Hippocampal formation (tissue), 2 donors: ENCODE measurements around the gene NUB1.

ENCODE experiments used
- DNase-seq, 2 donors: peaks; one replicate each; lab custom pipeline; 2025; lab: John Stamatoyannopoulos, UW

The NUB1 gene

DNA sequence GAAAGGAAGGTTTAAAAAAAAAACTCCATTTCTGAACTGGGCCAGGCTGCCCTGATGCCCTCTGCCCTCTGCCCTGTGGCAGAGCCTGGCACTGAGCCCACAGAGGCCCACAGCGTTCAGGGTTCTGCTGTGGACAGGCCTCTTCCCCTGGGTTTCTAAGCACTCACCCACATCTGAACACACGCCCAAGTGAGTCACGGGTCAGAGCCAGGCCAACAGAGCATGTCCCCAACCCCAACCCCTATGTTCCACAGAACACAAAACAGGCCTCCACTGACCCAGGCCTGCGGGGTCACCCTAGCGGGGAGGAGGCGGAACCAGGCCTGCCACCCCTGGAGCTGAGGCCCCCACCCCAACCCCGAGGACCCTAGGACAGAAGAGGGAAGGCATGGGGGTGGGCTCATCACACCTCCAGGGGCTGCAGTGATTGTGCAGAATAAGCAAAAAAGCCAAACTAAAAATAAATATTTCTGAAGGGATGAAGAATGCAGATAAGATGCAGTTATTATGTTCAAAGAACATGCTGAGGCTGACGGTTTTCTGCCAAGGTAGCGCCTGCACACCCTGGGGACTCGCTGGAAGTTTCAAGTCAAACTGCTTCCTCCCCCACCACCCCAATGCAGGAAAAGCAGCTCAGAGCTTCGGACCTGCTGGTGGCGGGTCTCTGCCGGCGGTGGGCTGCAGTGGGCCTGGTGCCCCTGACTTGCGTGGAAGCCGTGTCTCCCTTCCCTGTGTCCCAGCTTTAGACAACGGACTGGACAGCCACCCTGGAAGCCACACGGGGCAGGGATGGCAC, 62.8 kb downstream of the NUB1 start:
- DNase-seq = no peak

DNA sequence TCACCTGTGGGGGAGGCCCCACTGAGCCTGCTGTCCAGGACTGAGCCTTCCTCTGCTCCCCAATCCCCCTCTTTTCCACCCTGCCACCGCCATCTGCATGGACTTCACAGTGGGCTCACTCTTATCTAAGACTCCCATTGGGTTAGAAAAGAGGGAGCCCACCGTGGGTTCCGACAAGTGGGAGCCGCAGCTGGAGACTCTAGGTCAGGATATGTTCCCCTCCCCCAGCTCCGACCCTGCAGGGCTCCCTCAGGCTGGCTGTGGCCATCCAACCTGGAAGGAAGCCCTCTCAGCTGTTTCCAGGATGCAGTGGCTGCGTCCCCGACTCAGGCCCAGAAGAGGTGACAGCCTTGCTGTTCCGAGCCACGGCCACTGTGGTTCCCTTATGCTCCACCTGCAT, 63.4 kb downstream of the NUB1 start:
- no peak for DNase-seq

DNA sequence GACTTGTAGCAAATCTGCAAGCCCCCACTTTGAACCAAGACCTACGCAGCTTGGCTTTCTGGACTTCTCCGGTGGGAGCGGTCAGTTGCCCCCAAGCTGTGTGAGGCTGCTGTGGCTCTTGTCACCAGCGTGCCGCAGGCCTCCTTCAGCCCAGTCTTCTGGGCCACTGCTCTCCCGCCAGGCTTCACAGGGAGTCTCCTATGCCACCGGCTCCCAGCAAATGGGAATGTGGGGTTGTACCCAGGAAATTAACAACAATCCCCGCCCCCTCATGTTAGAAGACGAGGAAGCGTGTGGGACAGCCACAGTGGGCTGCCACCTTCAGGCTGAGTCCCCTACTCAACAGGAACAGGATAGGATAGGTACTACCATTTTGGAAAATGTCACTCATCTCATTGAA, 64.0 kb downstream of the NUB1 start:
- no peak for DNase-seq

DNA sequence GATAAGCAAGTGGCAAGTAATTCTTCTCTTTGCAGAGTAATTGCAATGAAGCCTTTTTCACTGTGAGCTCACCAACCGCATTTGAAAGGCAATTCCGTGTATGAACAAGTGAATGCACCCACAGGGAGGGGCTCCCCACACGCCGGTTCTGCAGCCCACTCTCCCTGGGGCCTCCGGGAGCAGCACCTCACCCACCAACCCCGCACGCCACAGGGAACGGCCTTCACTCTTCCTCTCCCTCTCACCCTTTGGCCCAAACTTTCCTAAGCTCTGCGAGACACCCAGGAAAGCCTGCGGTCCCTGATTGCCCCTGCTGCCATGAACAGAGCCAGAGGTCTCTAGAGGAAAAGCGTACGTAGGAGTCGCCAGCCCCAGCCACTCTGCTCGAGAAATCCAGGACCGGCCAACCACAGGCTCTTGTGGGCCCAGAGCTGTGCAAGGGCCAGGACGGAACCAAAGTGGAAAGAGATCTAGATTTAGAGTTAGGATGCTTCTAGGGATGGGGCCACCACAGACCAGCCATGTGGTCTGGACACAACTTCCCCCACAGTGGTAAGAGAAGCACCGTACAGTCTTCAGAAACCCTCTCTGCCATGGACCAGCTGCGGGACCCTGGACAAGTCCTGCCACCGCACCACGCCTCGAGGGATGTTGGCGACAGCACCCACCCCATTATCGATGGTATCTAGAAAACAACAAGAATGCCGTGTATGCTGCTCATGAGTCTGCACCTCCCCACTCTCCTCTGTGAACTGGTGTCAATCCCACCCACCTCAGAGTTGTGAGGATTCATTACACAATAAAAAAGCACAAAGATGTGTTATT, 64.7 kb downstream of the NUB1 start:
- DNase-seq = no peak

DNA sequence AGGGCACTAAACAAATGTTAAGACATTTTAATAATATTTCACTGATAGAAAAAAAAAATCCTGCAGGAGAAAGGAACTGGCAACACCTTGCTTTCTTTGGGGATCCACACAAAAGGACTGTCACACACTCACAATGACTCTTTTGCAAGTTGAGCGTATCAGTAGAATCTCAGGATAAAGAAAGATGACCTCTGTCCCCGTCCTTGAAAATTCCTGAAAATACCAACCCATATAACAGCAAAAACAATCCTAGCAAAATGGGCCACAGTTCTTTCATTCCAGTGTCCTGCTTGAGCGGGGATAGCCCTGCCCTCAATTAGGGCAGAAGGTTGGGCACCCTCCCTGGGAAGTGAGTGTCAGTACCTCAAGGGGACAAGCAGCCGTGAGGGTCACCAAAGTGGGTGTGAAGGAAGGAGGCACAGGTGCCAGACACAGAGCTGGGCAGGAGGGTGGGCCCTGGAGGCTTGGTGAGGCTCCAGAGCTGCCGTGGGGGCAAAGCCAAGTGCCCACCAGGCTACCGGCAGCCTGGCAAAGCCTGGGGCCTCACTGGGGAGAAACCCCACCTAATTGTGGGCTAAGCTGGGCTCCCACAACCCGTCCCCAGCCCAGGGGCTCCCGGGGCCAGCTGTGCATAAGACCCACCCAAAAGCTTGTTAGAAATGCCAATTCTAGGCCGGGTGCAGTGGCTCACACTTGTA, 65.4 kb downstream of the NUB1 start:
- DNase-seq = no peak

DNA sequence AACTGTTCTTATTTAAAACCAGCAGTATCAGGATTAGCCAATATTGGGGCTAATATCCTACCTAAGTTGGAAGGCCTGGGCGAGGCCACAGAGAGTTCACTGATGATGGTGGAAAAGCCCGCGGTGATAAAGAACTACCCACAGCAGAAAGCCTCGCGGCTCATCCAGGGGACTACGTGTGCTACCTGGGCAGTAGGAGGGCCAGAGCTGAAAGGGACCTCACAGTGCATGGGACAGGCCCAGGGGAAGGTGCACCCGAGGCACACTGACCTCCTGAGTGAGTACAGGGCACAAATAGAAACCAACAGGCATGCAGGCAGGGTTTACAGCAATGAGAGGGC, 66.9 kb downstream of the NUB1 start:
- no peak for DNase-seq

DNA sequence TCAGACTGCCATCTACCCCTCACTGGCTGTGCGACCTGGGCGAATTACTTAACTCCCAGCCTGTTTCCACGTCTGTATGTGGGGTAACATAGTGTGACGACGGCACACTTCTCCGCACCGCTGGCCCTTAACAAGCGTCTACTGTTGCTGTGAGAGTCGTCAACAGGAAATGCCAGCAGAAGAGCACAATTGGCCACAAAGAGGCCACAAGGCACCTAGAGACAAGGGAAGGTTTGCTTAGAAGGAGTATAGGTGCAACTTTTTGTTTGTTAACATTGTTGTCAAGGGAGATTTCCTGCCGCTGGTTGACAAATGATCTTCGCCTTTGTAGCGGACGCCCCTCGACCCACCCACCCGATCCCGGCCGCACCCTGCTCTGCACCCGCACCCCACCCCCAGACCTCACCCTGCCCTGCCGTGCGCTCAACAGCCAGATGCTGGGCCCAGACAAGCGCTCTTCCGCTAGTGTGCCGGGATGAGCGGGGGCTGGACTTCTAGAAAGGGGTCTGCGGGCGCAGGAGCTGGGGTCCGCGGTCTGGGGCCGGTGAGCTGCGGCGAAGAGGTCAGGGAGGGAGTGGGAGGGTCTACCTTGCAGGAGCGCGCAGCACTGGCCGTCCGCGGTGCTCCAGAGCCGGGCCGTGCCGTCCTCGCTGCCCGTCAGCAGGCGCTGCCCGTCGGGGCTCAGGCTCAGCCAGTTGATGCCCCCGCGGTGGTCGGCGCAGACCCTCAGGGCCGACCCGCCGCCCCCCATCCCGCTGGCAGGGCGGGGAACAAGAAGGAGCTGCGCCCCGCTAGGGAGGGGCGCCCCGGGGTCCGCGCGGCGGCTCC, 67.4 kb downstream of the NUB1 start:
- DNase-seq = no peak

DNA sequence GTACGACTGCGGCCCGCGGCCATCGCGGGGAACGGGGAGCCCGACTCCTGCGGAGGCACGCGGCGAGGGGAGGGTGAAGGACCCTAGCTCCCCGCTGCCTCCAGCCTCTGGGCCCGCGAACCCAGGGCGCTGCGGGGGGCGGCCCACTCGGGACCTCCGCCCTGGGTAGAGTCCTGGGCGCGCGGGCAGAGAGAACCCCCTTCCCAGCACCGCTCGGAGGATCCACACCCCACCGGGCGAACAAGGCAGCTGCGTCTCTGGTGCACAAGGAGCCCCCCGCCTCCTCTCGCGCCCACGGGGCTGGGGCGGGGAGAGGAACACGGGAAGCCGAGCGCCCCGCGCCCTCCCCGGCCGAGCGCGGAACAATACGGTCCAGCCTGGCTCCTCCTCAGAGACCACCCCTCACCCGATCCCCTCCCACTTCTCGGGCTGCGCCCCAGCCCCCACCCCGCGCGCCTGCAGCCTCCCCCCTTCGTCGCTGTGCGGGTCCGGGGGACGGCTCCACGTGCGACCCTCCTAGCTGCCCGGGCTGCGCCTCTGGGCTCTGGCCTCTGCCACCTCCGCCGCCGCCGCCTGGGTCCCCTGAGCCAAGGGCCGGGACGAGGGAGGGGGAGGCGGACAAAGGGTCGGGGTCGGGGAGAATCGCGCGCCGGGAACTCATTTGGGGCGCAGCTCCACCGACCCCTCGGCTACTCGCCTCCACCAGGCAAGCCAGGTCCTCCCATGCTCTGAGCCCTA, 68.2 kb downstream of the NUB1 start, which contains the start of gene WDR86:
Gene WDR86 (minus strand): TSS at position 372 of the 738 bp plus-strand sequence. CDS start 449 bp downstream, outside the sequence.
- no peak for DNase-seq

DNA sequence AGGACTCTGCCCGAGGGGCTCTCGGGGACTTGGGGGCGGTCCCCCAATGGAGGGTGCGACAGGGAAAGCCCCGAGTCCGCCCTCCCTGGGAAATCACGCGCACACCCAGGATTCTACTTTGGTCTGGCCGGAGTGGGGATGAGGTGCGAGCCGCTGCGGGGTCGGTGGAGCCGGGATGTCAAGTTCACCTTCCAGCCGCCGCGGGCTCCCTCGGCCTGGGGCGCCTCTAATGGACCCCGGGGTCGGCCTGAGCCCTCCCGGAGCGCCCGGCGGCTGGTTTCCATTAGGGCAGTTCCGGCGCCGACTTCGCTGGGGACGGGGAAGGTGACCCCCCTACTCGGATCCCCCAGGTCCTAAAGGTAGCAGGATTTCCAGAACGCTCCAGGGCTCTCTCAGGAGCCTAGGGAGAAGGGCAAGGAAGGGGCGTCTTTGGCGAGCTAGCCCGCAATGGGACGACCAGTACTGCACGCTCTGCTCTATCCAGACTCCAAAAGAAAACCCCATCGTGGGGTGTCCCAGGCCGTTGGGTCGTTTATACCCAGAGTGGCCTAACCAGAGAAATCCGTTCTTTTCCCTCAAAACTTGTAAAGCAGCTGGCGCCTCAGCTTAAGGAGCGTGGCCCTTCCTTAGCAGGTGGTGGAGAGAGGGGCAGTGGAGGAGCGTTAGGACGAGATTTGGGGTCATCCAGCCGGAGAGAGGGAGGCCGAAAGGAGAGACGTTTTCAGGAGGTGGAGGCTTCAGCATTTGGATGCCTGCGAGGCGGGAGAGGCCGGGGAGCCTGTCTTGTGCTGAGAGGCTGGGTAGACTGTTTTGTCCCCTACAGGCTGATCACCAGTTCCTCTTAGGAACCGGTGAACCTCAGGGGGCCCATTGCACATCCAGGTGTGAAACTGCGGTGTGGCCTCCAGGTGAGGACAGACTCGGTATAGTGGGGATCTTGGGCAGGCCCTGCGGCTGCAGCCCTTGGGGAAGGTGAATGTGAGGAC, 69.1 kb downstream of the NUB1 start:
- no peak for DNase-seq

DNA sequence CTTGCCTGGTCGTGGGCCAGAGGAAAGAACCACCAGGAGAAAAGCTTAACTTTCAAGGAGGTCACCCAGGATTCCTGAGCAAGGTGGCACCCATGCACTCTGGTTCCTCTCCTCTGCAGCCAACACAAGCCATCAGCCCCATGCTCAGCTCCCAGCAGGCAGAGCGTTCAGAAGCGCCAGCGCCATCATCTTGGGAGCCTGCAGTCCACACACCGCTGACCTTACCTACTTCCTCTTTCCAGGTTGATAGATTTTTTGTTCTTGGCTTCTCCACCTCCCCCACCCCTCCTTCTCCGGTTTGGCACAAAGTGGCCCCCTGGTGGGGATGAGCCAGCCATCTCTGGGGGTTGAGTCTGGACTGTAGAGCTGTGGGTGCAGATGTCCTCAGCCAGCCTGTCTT, 69.9 kb downstream of the NUB1 start:
- DNase-seq = no peak

DNA sequence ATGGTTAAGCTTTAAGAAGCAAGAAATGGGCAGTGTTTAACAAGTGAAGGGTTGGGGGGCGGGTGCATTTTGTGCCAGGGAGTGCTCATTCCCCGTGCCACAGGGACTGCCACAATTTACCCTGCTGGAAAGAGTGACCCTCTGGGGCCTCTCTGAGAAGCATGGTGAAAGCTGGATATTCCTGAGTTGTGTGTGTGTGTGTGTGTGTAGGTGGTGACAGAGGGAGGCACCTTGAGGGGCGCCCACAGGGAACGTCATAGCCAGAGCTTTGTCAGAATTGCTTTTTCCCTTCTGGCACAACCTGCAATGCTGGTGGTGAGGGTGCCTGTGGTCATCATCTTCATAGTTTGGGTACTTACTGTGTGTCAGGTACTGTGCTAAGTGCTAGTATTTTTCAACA, 70.7 kb downstream of the NUB1 start:
- no peak for DNase-seq

DNA sequence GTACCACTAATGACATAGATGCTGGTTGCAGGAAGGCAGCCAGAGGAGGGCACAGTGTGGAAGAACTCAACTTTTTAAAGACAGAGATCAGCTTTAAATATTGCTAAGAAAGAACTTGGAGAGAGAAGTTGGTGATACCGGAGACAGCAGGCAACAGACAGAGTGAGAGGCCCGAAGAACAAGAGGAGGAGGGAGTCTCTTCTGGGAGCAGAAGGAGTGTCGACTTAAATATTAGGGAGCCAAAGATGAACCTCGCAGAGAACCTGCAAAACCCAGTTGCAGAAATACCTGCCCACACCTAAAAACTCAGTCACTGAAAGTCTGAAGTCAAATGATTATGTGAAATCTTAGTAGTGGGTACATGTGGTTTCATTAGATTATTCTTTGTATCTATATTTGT, 71.6 kb downstream of the NUB1 start:
- DNase-seq = no peak

DNA sequence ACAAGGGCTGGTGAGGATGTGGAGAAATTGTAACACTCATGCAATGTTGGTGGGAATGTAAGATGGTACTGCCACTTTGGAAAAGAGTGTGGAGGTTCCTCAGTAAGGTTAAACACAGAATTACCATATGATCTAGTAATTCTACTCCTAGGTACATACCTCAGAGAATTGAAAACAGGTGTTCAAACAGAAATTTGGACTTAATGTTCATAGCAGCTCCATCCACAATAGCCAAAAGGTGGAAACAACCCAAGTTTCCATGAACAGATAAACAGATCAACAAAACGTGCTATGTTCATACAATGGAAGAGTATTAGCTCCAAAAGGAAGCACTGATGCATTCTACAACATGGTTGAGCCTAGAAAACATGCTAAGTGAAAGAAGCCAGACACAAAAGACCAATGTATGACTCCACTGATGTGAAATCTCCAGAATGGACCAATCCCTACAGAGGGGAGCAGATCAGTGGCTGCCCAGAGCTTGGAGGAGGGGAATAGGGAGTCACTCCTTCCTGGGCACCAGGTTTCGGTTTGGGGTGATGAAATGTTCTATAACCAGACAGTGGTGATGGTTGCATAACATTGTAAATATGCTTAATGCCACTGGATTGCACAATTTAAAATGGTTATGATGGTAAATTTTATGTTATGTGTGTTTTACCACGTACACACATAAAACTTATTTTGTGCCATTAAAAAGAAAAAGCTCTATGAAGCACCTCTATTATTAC, 73.9 kb downstream of the NUB1 start:
- no peak for DNase-seq

DNA sequence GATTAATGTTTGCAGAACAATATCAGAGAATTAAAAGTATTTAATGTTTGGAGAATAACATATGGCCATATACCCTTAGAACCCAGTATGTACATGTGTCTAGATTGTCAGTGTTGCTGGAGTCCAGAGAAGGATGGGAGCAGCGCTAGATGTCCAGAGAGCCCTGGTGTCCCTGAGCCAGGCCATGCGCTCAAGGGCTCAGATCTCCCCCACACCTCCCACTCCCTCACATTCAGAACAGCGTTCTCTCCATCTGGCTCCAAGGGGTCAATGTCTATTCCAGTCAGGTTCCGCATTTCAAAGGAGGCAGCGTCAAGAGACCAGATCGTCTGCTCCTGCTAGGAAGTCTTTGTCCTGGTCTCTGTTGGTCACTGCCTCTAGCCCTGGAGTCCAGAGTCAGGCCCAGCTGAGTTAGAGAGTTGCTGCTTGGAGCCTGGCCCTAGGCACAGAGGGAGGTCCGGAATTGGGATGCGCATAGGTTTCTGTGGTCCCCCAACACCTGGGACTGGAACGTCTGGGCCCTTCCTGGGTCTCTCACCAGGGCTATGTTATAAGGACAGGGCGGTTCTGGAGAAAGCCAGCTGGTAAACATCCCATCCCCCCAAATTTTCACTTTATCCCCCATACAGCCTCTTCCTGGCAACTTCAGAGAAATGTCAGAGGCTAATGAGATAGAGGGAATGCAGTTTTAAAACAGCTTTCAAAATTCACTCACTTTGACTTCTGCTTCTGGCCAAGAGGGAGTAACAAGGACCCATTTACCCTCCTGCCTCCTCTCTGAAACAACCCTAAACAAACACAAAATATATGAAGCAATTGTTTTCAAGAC, 74.7 kb downstream of the NUB1 start:
- no peak for DNase-seq

DNA sequence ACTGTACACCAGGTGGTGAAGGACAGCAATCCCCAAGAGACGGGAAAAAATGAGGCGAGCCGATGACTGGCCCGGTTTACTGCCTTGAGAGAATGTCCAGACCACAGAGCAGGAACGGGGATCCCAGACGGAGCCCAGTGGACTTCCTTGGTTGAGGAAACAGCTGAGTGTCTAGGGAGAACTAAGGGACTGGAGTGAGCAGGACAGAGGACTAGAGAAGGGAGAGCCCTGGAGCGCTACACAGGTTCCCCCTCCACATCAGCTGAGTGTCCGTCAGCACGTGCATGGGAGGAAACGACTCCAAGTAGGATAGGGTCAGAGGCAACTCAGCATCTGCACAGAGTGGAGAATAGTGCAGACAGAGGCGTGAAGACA, 75.3 kb downstream of the NUB1 start:
- no peak for DNase-seq

DNA sequence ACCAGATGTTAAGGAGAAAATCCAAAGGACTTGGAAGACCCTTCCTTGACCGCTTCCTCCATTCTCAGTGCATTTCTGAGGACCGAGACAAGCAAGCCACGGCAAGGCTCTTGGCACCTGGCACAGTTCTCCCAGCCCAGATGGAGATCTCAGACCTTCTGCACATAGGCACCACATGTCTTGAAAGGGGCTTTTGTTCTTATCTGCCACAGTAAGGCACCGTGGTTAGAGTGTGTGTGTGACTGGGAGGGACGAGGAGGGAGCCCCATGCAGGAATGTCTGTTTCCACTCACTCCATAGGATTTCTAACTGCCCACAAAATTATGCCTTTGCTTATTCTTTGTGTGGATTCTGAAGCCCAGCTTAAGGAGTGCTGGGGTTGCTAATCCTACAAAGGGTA, 78.5 kb downstream of the NUB1 start:
- DNase-seq = no peak

DNA sequence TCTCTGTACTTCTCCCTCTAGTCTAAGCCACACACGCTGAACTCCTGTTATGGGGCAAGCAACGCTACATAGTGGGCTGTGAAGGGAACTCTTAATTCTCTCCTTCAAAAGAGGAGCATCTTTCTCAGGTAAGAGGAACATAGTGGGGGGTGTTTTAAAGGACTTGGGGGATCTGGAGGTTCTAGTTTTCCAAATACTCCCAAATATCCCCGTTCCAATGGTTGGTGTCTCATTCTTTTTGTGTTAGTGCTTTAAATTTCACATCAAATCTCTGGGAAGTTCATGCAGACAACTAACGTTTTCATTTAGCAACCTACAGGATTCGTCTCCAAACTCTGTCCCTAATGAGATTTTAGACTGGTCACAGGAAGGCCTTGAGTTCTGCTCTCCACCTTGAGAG, 80.6 kb downstream of the NUB1 start:
- no peak for DNase-seq

DNA sequence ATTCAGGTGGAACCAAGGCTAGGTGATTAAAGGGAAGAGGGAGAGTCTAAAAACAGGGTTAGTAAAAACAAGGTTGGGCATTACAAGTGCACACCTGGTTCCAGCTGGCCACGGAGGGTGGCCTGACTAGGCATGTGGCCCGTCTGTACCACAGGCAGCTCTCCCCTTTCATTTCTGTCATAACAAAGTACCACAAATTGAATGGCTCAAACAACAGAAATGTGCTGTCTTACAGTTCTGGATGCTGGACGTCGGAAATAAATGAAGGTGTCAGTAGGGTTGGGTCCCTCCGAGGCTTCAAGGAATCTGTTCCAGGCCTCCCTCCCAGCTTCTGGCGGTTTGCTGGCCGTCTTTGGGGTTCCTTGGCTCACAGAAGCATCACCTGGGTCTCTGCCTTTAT, 81.6 kb downstream of the NUB1 start:
- DNase-seq = no peak
